ENCODE results near the gene PTPRZ1. TPM values are rescaled to one million over a fixed set of nuclear protein-coding genes. Genes with fewer than 3 reads are reported as not detected.

The PTPRZ1 gene
- total and polyA plus RNA-seq, 4 donors, result 0.07 to 0.17 (median 0.09) TPM; not detected in 1

GRCh38 chr7:121960678-121961077, 87.7 kb downstream of the PTPRZ1 start:
- Histone ChIP-seq H3K27me3 (ENCODE audit: control insufficient read depth in 4 of 4, insufficient read depth in 4 of 4, low read length in 3 of 4) (peaks cover 0 to 4% (median 0%) of the 10 kb centered on the region in 4 donors), H3K9ac (ENCODE audit: low read depth in 1 of 2, low read length in 2 of 2) (no peak overlapping the region), H3K4me3 (ENCODE audit: low read depth in 1 of 3, low read length in 3 of 3) (no peak overlapping the region), H3K9me3 (ENCODE audit: control insufficient read depth in 4 of 4, low read length in 3 of 4) (no peaks in the 10 kb centered on the region), H3K4me1 (ENCODE audit: control insufficient read depth in 4 of 4, insufficient read depth in 4 of 4, low read length in 3 of 4) (no peaks in the 10 kb centered on the region), H3K27ac (ENCODE audit: low read depth in 1 of 2, low read length in 2 of 2) (no peak overlapping the region), H3K36me3 (ENCODE audit: control insufficient read depth in 4 of 4, insufficient read depth in 3 of 4, low read depth in 1 of 4, low read length in 3 of 4) (no peaks in the 10 kb centered on the region)
- 59% methylated on average over 4 of the region's 4 CpGs for WGBS
- TF ChIP-seq SP1 (IDR thresholded peaks at IDR 0.05) (no peak), RXRA (IDR thresholded peaks at IDR 0.05) (no peak), HNF4G (IDR thresholded peaks at IDR 0.05) (no peak), GABPA (IDR thresholded peaks at IDR 0.05 in 1 of 2, conservative IDR thresholded peaks at IDR 0.05 in 1 of 2) (no peak), TAF1 (conservative IDR thresholded peaks at IDR 0.05) (no peak), MAX (IDR thresholded peaks at IDR 0.05) (no peak), RAD21 (IDR thresholded peaks at IDR 0.05) (no peak), REST (IDR thresholded peaks at IDR 0.05) (no peak), NR2F2 (IDR thresholded peaks at IDR 0.05) (no peak), EGR1 (IDR thresholded peaks at IDR 0.05; ENCODE audit: low read depth in 2 of 2) (no peak), JUND (IDR thresholded peaks at IDR 0.05) (no peak), FOXA2 (IDR thresholded peaks at IDR 0.05) (no peak), ZBTB33 (IDR thresholded peaks at IDR 0.05) (no peak), HNF4A (conservative IDR thresholded peaks at IDR 0.05) (no peak), FOXA1 (IDR thresholded peaks at IDR 0.05) (no peak), CTCF (IDR thresholded peaks at IDR 0.05; ENCODE audit: low read depth, low read length, missing input control) (no peak), YY1 (IDR thresholded peaks at IDR 0.05) (no peak)
- no peak for DNase-seq (ENCODE audit: low spot score)
